Measurements from ENCODE around the gene GAMT.

GAMT gene

DNA sequence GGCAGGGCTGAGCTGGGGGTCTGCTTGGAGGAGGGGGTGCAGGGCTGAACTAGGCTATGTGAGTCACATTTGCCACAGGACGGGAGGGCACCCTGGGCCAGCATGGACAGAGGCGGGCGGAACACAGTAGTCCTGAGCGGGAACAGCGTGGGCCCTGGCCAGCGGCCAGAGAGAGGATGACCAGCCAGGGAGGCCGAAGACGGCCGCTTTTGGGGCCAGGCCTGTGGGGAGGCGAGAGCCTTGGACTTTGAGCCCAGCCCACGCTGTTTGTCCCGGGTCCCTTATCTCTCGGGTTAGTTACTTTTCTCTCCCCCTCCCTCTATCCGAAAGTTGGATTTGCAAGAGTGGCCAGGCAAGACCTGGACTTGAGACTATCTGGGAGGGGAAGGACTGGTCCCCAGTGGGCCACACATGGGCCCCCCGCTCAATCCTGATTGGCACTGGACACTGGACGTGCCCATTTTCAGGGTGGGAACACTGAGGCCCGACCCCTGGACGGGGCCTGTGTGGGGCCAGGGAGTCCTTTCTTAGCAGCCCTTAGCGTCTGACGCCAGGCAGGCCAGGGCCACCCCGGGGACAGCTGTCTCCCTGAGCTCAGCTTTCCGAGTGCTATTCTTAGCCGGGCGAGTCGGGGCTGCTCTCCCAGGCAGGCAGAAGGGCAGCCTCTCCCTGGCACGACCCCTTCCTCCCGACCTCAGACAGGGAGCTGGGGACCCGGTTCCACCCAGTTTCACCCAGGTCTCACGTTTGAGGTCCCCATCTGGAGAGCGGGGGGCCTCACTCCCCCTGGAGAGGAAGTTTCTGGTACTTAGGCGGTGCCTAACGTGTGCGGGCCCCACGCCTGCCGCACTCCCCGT is 833 bp downstream of the GAMT start:
- DNase-seq (ENCODE audit: low read depth, low spot score) = no peak

DNA sequence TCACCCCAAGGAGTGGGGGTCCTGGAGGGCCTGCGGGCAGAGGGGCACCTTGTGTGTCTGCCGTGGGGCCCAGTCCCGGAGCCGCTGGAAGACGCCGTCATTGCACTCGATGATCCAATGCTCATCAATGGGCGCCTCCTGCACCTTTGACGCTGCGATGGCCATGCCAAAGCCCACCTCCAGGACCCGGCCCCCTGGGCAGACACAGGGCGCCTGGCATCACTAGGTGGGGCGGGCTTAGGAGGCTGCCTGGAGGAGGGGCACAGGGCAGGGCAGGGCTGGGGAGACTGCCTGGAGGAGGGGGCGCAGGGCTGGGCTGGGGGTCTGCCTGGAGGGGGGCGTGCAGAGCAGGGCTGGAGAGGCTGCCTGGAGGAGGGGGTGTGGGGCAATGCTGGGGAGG is 1.6 kb downstream of the GAMT start:
- DNase-seq (ENCODE audit: low read depth, low spot score) = no peak

DNA sequence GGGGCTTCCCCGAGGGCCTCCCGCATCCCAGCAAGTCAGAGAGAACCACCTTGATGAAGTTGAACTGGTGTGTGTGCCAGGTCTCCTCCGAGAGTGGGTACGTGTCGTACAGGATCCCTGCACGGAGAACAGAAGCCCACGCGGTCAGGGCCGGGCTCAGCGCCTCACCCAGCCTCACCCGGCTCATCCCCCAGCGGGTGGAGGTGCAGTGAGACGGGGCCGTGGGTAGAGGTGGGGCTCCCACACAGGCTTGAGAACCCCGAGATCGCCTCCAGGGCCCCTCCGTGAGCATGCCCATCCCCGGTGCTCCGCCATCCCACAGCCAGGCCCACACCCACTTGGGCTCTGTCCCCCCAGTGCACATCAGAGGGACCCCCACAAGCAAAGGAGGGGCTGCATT is 2.3 kb downstream of the GAMT start:
- DNase-seq (ENCODE audit: low read depth, low spot score) = no peak

DNA sequence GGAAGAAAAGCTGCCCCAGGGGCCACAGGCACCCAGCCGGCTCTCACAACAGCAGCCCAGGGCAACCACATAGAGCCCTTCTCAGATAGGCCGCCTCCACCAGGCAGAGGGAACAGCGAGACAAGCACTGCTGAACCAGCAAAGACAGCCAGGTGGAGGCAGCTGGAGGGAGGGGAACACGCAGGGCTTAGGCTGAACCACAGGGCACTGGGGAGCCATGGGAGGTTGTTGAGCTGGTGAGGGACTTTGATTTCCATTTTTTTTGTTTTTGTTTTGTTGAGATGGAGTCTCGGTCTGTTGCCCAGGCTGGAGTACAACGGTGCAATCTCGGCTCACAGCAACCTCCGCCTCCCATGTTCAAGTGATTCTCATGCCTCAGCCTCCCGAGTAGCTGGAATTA is 3.5 kb downstream of the GAMT start:
- DNase-seq (ENCODE audit: low read depth, low spot score) = no peak

DNA sequence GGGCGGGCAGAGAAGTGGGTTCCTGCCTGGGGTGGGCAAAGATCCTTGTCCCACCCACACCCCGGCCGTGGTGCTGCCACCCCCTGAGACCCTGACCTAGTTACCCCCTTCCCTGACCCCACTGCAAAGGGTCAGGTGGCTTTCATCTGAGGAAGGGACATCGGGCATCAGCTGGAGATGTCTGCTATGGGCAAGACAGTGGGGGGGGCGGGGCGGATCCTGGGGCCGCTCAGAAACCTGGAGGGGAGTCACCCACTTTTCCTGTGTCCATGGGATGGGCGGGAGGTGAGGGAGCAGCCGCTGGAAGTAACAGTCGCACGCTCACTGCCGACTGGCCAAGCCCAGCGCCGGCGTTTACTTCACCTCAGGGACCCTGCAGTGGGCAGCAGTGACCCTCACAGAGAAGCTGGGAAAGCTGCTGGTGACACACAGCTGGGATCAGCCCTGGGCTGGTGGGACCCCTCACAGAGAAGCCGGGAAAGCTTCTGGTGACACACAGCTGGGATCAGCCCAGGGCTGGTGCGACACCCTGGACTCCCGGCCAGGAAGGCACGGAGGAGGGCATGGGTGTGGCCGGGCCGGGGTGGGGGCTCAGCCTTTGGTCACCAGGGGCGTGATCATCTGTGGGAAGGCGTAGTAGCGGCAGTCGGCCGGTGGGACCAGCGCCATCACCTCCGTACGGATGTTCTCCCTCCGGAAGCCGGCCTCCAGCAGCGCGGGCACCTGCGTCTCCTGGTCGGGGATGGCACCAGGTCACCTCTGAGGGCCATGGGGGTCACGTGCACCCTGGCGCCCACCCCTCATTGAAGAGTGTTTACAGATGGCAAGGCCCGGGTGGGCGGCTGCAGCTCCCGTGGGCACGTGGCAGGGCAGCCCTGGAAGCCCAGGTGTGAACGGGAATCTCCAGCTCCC is 4.3 kb downstream of the GAMT start:
- DNase-seq (ENCODE audit: low read depth, low spot score) = no peak

DNA sequence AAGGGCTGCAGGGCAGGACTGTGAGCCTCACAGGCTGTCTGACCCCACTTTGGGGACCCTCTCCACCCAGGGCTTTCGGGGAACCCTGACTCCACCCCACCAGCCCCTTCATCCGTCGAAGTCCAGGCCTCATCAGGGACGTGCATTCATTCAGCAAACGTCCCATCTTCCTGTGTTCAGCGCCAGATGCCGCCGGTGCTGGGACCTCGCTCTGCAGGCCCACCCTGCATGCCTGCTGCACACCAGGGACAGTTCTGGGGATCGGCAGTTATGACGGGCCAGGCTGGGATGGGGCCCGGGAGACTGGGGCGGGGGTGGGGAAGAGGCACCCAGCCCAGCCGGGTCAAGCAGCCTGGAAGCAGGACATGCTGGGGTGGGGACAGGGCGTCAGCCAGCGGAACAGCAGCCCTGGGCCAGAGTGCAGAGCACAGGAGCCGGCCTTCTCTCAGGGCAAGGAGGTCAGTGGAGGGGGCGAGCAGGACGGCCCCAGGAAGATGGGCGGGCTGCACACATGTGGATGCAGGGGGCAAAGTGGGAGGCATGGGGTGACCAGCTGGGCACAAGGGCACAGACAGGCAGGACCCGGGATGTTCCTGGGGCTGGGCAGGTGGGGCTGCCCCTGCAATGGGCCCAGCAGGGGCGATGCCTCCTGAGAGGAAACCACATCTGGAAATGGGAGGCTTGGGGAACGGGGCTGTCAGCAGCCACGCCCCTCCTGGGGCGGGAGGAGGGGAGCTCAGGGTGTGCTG is 5.1 kb downstream of the GAMT start:
- DNase-seq (ENCODE audit: low read depth, low spot score) = no peak

DNA sequence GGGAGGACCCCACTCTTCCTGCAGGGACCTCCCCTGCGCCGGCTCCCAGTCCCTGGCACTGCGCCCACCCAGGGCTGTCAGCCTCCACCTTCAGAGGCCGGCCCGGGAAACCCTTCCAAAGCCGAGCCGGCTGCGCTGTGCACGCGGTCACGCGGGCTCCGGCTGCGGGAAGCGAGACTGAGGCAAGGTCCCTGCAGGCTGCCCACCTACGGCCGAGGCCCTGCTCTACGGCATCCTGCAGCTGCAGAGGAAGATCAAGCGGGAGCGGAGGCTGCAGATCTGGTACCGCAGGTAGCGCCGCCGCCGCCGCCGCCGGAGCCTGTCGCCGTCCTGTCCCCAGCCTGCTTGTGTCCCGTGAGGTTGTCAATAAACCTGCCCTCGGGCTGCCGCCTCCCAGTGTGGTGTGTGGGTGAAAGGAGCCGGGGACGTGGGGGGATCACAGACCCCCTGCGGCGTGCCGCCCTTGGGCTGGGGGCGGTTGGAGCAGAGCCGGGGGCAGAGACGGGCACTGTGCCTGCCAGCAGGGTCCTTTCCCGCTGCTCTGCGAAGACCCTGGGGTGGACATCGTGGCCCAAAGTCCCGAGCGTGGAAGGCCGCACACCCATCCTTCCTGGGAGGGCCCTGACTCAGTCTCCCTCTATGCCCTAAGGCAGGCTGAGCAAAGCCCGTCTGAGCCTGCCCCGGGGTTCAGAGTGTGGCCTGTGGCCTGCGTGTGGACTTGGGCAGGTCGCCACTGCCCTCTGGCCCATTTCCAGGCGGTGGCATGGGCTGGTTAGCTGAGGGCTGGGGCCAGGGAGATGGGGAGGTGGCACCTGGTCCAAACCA is 5.9 kb downstream of the GAMT start:
- no peak for DNase-seq (ENCODE audit: low read depth, low spot score)

DNA sequence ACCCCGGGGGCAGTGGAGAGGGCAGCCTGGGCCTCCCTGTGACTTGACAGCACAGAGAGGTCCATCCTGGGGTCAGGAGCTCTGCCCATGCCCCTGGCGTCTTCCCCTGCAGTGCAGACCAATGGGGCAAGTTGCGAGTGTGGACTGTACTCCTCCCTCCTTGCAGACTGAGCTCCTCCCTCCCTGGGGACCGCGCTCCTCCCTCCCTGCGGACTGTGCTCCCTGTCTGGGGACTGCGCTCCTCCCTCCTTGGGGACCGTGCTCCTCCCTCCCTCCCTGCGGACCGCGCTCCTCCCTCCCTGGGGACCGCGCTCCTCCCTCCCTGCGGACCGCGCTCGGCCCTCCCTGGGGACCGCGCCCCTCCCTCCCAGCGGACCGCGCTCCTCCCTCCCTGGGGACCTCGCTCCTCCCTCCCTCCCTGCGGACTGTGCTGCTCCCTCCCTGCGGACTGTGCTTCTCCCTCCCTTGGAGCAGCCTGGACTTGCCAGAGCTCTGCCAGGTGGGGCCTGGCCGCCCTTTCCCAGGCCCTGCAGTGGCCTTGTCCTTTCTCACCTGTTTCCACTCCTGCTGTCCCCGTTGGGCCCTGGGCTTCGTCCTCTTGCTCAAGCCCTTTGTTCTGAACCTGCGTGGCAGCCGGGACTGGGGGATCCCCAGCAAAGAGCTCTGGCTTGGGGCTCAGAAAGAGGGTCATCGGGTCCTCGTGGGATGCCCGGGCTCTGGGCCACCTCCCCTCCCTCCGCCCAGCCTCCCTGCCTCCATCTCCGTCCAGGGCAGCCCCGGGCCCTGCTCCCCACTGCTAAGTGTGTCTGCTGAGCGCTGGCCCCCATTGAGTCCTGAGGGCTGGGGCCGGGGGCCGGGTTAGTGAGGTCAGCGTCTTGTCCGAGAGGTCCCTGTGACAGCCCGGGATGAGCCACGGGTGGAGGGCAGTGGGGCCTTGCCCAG is 6.8 kb downstream of the GAMT start:
- no peak for DNase-seq (ENCODE audit: low read depth, low spot score)

DNA sequence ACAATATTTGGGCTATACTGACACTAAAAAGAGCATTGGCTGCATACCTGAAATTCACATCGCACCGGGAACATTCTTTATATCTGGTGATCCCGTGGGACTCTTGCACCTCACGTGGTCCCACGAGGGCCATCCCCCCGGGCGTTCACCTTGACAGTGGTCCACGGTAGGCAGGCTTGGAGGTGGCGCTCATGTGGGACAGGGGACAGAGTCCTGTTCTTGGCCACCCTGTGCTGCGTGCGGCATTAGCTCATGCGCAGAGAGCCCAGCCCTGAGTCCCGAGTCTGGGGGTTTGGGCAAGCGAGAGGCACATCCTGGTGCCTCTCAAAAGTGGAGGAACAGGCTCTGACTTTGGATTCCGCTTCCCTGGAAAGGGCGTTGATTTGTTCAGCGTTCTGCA is 7.5 kb downstream of the GAMT start:
- DNase-seq (ENCODE audit: low read depth, low spot score) = no peak

DNA sequence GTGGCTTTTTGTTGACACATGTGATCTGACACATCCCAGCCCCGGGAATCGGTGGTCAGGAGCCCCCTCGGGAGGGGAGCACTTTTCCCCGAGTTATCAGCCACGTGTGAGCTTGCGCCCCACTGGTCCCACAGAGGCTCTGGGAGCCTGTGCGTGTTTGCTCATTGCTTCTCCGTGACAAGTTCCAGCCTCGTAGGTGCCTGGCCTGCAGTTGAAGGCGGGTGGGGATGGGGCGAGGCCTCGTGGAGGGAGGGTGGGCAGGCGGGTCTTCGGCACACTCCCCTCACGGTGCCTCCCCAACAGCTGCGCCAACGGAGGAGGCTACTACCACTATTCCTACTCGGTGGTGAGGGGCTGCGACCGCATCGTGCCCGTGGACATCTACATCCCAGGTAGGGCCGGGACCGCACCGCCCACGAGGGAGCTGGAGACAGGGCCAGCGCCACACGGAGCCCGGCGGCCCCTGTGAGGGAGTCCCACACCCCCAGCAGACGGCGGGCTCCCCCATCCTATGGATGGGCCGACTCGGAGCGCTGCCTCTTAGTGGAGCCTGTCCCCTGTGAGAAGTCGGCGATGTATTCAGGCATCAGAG is 8.3 kb downstream of the GAMT start:
- DNase-seq (ENCODE audit: low read depth, low spot score) = no peak

DNA sequence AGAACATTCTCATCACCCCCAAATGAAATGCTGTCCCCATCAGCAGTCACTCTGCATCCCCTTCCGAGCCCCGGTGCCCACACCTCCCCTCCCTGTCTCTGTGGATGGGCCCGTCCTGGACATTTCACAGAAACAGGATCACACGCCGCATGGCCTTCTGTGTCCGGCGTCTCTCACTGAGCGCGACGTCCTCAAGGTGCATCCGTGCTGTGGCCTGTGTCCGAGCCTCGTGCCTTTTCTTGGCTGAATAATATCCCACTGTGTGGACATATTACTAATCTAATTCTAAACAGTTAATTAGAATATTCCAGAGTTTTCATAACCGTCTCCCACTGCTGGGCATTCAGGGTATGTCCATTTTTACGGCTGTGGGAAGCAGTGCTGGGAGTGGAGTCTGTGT is 8.9 kb downstream of the GAMT start:
- DNase-seq (ENCODE audit: low read depth, low spot score) = no peak

DNA sequence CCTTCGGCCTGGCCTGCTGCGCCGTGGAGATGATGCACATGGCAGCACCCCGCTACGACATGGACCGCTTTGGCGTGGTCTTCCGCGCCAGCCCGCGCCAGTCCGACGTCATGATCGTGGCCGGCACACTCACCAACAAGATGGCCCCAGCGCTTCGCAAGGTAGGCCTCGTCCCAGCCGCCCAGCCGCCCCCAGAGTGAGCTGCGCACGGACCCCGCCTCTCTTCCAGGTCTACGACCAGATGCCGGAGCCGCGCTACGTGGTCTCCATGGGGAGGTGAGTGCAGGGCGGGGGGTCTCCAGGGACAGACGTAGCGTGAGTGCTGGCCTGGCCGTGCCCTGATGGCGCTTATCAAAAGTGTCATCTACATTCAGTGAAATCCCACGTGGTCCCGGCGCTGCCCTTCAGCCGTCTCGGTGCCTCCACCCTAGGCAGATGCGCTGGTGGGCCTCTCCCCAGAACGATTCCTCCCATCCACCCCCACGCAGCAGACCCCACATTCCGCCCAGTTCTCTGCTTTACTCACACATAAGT is 10.4 kb downstream of the GAMT start:
- no peak for DNase-seq (ENCODE audit: low read depth, low spot score)

DNA sequence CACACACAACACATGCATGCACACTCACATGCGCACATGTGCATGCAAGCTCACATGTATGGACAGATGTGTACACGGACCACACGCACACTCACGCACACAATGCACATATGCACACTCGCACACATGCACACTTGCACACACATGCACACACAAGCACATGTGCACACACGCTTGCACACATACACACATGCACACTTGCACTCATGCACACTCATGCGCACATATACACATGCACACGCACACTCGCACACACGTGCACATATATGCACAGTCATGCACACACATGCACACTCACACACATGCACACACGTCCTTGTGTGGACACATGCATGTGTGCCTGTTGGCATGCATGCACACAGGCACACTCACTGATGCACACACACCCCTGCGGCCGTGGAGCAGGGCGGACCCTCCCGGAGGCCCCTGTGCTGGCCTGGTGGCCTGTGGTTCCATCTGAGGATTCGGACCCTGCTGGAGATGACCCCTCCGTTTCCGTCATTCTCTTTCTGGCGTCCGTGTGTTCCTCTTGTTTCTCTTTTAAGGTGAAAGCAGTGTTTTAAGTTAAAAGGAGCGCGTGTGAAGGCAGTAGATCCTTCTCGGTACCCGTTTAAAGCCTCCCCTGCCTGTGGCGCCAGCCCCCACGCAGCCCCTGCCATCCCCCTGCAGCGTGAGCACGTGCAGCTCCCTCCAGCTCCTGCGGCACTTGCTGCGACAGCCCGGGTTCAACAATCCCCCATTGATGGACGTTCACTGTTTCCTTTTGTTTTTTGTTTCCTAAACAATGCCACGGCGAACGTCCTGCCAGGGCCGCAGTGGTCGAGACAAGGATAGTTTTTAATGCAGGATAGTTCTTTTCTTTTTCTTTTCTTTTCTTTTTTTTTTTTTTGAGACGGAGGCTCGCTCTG is 12.1 kb downstream of the GAMT start:
- DNase-seq (ENCODE audit: low read depth, low spot score) = no peak

DNA sequence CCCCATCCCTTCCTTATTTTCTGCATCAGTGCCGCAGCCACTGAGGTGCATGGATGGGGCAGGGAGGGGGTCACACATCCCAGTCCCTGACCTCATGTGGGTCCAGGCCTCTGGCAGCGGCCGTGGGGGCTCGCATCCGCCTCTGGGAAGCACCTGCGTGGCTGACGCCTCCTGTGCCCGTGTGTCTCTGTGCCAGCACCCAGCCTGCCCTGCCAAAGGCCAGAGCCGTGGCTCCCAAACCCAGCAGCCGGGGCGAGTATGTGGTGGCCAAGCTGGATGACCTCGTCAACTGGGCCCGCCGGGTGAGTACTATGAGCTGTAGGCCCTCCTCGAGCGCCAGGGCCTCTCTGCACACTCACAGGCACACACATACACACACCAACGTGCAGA is 12.7 kb downstream of the GAMT start:
- no peak for DNase-seq (ENCODE audit: low read depth, low spot score)

DNA sequence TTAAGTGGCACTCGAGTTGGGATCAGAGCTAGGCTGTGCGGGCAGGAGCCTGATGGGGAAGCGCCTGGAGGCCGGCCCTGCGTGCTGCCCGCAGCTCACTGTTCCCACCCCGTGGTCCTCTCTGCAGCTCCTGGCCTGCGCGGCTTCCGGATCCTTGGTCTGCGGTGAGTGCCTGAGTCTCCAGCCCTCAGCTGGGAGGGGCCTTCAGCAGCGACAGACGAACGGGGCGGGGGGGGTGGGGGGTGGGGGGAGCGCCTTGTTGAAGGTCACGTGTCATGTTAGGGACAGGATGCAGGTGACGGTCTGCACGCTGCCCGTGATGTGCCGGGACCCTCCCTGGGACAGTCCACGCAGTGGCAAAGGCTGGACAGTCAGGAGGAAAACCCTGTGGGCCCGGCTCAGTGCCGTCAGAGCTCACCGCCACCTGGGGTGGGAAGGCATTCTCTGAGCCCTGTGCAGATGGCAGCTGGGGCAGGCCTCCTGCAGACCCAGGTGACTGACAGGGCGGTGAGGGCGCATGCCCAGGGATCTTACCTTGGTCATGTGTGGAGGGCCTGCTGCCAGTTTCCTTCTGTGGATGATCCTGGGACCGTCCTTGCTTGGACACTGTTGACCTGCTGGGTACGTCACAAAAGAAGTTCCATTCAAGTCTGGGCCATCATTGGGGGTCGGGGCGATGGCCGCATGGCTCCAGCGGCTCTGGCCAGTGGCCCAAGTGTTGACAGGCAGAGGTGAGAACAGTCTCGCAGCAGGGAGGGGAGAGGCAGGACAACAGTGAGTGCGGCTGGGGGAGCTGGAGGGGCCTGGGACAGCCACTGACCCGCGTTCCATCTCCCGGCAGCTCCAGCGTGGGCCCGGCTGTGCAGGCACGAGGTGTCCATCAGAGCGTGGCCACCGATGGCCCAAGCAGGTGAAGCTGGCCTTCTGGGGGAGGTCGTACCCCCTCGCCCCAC is 13.4 kb downstream of the GAMT start:
- no peak for DNase-seq (ENCODE audit: low read depth, low spot score)

DNA sequence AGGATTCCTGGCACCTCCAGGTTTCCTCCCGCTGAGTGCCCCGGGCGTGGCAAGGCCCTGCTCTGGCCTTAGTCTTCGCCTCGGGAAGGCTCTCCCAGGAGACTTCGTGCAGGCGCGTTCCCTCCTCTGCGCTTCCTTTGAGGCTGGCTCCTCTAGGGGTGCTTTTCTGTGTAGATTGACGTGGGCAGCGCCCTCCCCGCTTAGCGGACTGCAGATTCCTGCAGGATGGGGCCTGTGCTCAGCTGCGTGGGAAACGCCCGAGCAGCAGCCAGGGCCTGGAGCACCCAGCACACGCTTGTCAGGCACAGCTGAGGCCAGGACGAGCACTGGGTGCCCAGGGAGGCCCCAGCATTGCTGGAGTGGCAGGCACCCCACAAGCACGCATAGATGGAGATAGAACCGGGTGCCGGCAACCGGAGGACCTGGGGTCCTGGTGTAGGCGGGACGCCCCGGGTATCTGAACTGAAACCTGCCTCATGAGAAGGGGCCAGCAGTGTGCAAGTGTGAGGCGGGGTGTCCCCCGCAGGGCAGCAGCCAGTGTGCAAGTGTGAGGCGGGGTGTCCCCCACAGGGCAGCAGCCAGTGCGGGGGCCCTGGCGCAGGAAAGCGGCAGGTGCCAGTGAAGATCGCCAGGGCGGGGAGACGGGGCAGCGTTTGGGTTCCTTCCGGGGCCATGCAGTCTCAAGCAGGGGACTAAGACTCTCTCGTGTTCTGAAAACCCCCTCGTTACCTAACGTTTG is 14.2 kb downstream of the GAMT start:
- DNase-seq (ENCODE audit: low read depth, low spot score) = no peak

DNA sequence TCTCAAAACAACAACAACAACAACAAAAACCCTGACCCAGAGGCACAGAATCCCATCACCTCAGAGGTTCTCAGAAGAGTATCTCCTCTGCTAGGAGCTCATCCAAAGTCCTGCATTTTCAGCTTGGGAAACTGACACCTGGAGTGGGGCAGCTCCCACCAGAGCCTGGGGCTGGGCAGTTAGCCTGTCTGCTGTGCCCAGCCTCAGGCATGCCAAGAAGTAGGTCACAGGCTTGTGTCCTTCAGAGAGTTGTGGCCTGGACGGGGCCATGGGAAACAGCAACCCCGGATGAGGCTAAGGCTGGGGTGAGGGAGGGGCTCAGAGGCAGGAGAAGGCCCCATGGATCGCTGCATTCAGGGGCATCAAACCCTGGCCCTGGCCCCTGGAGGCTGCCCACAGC is 15.5 kb downstream of the GAMT start:
- DNase-seq (ENCODE audit: low read depth, low spot score) = no peak

Data from activated CD4-positive, CD25-positive, alpha-beta regulatory T cell treated with anti-CD3 and anti-CD28 coated beads, Interleukin-2, amount 50 U/mL, for 16 hours (primary cell).